Ureter (tissue), 1 donor: ENCODE results near the gene TBC1D22A. TPM values are rescaled to one million over a fixed set of nuclear protein-coding genes. Genes with fewer than 3 reads are reported as not detected.
A peak's percentile ranks its signal among the peaks of the same experiment; 100 is the strongest.

Source experiments
- DNase-seq: peaks from one replicate; pipeline ENCODE4 v3.0.0-alpha.2; 2020; ENCODE audit warnings: low spot score
- total RNA-seq: library from RNA; stranded (reverse); gene quantifications from one replicate; pipeline ENCODE4 v1.2.4, GENCODE V29; 2023
- donor health status: DM: yes; HTN: yes; CAD: no.

TBC1D22A gene
- total RNA-seq, 1 donor from 2014 or later = 32.6 TPM

DNA sequence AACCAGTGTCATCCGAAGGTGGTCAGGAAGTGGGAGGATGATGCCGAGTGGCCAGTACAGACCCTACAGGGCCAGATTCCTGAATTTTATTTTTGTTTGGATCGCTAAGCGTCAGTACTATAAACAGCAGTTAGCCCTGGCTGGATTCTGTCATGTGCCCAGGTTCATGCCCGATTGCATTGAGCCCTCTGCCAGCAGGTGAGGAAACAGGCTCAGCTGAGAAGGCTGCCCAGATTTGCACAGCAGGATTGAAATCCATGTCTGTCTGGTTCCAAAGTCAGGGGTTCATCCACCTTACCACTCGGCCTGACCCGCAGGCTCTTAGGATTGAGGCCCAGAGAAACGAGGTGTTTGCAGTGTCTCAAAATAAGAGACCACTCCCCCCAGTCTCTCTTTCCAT lies 9.1 kb upstream of the TBC1D22A start:
- no peak for DNase-seq

GRCh38 chr22:46753761-46754109 lies 8.7 kb upstream of the TBC1D22A start:
- peak; percentile 47 for DNase-seq

- DNase-seq = peak; percentile 96
These were observed 8.2 kb upstream of the TBC1D22A start for GRCh38 chr22:46754110-46754799.

GRCh38 chr22:46754826-46755225 lies 7.6 kb upstream of the TBC1D22A start:
- no peak for DNase-seq

- DNase-seq = no peak
These were observed 6.9 kb upstream of the TBC1D22A start for GRCh38 chr22:46755525-46755924.

DNA sequence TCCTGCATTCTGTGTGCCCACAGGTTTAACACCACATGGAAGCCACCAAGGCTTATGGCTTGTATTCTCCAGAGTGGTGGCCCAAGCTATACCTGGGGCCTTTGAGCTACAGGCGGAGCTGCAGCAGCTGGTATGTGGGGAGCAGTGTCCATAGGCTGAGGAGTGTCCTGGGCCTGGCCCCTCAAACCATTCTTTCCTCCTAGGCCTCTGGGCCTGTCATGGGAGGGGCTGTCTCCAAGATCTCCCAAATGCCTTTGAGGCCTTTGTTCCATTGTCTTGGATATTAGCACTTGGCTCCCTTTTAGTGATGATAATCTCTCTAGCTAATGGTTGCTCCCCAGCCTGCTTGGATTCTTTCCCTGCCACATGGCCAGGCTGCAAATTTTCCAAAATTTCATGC lies 6.4 kb upstream of the TBC1D22A start:
- DNase-seq = no peak

- DNase-seq = no peak
These were observed 5.3 kb upstream of the TBC1D22A start for GRCh38 chr22:46757104-46757503.

DNA sequence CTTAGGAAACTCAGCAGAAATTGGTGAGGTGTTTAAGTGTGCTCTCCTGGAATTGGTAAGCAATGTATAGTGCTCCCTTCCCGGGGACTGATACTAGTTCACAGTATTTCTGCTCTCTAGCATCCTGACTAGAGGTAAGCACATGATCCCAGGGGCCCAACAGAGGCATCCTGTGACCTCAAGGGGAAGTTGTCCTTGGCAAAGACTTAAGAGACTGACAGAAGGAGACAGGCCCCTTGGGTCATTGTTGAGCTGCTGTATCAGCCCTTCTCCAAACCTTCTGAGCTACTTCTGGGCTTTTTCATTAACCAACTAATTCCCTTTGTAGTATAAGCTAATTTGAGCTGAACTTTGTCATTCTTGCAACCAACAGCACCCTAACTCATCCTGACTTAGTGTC lies 4.3 kb upstream of the TBC1D22A start:
- no peak for DNase-seq

DNA sequence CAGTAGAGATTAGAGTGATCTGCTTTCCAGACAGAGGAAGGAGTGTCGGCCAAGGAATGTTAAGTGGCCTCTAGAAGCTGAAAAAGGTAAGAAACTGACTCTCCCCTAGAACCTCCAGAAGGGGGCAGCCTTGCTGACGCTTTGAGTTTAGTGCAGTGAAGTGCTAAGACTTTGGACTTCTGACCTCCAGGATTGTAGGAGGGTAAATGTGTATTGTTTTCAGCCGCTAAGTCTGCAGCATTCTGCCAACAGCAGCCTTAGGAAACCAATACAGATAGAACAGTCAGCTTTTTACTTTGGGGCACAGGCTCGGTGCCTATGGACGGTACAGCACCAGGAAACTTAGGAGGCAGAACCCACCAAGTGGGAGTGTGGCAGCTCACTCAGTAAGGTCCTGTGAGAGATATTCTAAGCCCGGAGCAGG lies 3.6 kb upstream of the TBC1D22A start:
- no peak for DNase-seq

DNA sequence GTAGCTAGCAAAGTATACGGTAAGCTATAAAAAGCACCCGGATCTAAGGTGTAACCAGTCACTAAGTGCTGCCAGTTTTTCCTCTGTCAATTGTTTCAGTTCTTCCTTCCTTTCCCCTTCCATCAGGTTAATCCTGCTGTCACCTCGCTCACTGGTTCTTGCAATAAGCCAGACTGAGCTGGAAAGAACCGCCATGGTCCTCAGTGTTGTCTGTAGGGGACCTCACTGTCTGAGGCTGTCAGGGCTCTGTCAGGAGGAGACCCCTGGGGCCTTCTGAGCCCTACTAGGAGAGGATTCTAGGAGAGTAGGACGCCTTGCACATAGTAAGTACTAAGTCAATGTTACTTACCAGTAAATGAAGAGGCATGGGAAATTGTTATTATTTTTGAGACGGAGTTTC lies 1.4 kb upstream of the TBC1D22A start:
- no peak for DNase-seq

DNA sequence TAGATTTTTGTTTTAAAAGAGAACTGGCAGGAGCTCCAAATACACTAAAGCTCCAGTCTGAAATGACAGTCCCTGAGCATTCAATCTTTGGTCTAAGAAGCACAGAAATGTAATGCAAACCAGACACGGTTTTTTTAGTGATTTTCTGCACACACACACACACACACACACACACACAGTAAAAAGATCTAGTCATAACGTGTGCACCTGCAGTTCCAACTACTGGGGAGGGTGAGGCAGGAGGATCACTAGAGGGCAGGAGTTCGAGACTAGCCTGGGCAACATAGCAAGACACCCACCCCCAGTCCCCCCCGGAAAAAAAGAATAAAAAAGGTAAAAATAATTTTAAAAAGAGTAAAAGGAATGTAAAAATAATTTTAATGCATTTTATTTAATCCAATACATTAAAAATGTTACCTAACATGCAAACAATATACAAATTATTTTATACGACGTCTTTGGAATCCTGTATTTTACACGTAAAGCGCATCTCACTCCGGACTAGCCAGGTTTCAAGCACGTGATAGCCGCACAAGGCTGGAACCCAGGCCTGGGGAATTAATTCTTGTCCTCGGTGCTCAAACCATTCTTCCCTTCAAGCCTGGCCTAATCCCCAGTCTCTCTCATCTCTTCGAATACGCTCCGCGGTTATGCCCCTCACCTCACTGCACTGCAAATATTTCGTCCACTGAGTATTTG lies 762 bp upstream of the TBC1D22A start:
- no peak for DNase-seq

DNA sequence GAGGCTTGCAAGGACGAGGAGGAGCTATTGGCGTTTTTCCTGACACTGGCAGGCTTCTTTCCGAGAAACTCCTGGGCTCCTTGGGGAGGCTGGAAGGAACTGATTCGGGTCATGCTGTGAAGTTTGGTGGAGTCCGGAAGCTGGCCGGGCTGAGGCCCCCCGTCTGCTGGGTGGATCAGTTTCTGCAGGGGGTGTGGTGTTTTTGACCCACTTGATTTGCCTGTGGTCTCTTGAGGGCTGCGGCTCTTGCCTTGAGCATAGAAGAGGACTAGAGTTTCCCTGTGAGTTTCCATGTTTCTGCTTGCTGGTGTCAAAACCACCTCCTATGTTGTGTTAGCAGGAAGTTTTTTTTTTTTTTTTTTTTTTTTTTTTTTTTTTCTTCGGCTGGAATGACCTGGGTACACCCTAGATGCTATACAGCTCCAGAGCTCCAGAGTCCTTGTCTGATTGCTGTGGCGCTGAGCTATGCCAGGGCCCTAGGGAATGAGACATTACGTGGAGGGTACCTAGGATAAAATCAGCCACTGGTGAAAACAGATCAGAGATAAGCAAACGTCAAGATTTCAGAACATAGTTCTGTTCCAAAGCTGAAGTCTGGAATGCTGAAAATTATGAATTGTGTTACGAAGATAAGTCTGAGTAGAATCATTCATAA lies 728 bp downstream of the TBC1D22A start:
- DNase-seq = peak; percentile 68

GRCh38 chr22:46764140-46764680 lies 1.8 kb downstream of the TBC1D22A start:
- no peak for DNase-seq

DNA sequence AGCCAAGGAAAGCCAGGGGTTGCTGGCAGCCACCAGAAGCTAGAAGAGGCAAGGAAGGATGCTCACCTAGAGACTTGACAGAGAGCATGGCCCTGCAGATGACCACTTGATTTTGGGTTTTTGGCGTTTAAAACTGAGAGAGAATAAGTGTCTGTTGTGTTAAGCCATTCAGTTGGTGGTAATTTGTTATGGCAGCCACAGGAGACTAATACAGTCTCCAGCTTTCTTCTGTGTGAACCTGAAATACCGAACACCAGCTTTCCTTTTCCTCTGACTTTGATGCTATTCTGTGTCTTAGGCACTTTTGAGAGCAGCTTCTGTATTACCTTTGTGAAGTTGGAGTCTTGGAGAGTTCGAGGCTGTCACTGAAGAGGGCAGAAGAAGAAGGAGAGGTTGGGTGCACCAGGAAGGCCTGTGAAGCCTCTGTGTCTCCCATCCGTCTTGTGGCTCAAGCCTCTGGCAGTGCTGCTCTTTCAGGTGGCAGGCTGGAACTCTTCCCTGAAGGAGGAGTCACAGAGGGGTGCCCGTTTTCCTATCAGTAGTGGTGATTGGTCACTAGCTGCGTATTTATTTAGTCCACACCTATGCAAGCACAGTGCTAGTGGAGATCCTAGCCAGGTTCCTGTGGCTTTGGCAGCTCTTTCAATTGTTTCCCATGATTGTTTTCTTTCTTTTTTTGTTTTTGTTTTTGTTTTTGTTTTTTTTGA lies 2.5 kb downstream of the TBC1D22A start:
- no peak for DNase-seq

GRCh38 chr22:46766611-46767010 lies 4.2 kb downstream of the TBC1D22A start:
- DNase-seq = no peak

GRCh38 chr22:46767249-46767985 lies 5.0 kb downstream of the TBC1D22A start:
- DNase-seq = no peak

- no peak for DNase-seq
These were observed 6.8 kb downstream of the TBC1D22A start for GRCh38 chr22:46769191-46769675.

DNA sequence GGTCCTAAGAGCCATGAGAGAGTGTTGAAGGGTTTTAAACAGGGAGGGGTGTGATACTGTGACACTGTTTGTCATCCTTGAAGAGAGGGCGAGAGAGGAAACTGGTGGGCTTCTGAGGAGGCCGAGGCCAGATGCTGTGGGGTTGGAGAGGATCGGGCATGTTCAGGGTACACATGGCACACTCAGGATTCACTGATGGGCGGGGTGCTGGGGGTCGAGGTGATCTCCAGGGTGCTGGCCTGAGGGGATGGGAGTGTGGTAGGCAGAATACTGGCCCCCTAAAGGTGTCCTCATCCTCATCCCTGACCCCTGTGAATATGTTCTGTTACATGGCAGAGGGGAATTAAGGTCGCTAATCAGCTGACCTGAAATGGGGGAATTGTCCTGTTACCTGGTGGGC lies 7.3 kb downstream of the TBC1D22A start:
- no peak for DNase-seq

- no peak for DNase-seq
These were observed 7.7 kb downstream of the TBC1D22A start for GRCh38 chr22:46770151-46770641.

- DNase-seq = no peak
These were observed 8.3 kb downstream of the TBC1D22A start for GRCh38 chr22:46770726-46771125.

GRCh38 chr22:46773076-46773475 lies 10.6 kb downstream of the TBC1D22A start:
- DNase-seq = no peak
